ENCODE results near the gene FOXL2. TPM values are rescaled to one million over a fixed set of nuclear protein-coding genes. Genes with fewer than 3 reads are reported as not detected.

FOXL2 gene
- polyA plus RNA-seq, 1 of the 3 experiments (the other 2 are of a cell fraction), result not detected

DNA sequence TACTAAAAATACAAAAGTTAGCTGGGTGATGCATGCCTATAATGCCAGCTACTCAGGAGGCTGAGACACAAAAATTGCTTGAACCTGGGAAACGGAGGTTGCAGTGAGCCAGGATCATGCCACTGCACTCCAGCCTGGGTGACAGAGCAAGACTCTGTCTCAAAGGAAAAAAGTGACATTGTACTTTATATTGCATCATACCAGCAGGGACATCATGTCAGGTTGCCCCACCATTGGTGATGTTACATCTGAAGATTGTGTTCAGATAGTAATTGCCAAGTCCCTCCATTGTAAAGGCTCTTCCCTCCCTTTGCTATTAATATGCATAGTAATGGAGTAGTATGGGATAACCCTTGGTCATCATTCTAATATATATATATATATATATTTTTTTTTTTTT, 44.8 kb downstream of the FOXL2 start:
- Histone ChIP-seq H3K4me3 (ENCODE audit: low read depth in 2 of 2, low read length in 1 of 2) (no peak overlapping the region), H3K9ac (no peak overlapping the region), H3K79me2 (ENCODE audit: insufficient read depth) (no peaks in the 10 kb centered on the region), H3F3A (replicated peaks; ENCODE audit: insufficient read depth) (no peaks in the 10 kb centered on the region), H3K9me2 (no peaks in the 10 kb centered on the region), H3K27ac (ENCODE audit: low read depth in 2 of 2, low read length in 1 of 2) (no peak overlapping the region), H4K20me1 (ENCODE audit: insufficient read depth) (no peaks in the 10 kb centered on the region), H2AFZ (ENCODE audit: low read depth) (no peak overlapping the region), H3K27me3 (ENCODE audit: insufficient read depth) (no peaks in the 10 kb centered on the region), H3K9me3 (no peaks in the 10 kb centered on the region), H3K36me3 (replicated peaks in 1 of 2; ENCODE audit: control insufficient read depth in 1 of 2, insufficient read depth in 2 of 2, low read length in 1 of 2) (no peaks in the 10 kb centered on the region), H3K4me2 (no peak overlapping the region), H3K4me1 (ENCODE audit: control insufficient read depth in 1 of 2, insufficient read depth in 2 of 2, low read depth in 1 of 2, low read length in 1 of 2) (no peaks in the 10 kb centered on the region)
- DNase-seq, result no peak
- WGBS (ENCODE audit: low lambda C conversion rate), result 0% methylated on average over 1 of the region's 1 CpG
- TF ChIP-seq YY1 (IDR thresholded peaks at IDR 0.05; ENCODE audit: low read depth) (no peak), CHD2 (IDR thresholded peaks at IDR 0.05; ENCODE audit: low read length, partially characterized antibody) (no peak), NRF1 (IDR thresholded peaks at IDR 0.05; ENCODE audit: low read depth, low read length) (no peak), GATA2 (CRISPR knock-in tag; IDR thresholded peaks at IDR 0.05) (no peak), RXRA (IDR thresholded peaks at IDR 0.05; ENCODE audit: borderline replicate concordance, low read depth) (no peak), MEF2A (IDR thresholded peaks at IDR 0.05; ENCODE audit: borderline replicate concordance, low read depth) (no peak), FOXM1 (IDR thresholded peaks at IDR 0.05; ENCODE audit: low read depth) (no peak), TEAD4 (IDR thresholded peaks at IDR 0.05; ENCODE audit: borderline replicate concordance, insufficient read depth) (no peak), RCOR1 (IDR thresholded peaks at IDR 0.05; ENCODE audit: low read length) (no peak), EZH2phosphoT487 (IDR thresholded peaks at IDR 0.05; ENCODE audit: borderline replicate concordance, low read depth) (no peak)
- TF ChIP-seq, protein P1, sequence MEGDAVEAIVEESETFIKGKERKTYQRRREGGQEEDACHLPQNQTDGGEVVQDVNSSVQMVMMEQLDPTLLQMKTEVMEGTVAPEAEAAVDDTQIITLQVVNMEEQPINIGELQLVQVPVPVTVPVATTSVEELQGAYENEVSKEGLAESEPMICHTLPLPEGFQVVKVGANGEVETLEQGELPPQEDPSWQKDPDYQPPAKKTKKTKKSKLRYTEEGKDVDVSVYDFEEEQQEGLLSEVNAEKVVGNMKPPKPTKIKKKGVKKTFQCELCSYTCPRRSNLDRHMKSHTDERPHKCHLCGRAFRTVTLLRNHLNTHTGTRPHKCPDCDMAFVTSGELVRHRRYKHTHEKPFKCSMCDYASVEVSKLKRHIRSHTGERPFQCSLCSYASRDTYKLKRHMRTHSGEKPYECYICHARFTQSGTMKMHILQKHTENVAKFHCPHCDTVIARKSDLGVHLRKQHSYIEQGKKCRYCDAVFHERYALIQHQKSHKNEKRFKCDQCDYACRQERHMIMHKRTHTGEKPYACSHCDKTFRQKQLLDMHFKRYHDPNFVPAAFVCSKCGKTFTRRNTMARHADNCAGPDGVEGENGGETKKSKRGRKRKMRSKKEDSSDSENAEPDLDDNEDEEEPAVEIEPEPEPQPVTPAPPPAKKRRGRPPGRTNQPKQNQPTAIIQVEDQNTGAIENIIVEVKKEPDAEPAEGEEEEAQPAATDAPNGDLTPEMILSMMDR (IDR thresholded peaks at IDR 0.05), result no peak
- TF ChIP-seq, protein P2, sequence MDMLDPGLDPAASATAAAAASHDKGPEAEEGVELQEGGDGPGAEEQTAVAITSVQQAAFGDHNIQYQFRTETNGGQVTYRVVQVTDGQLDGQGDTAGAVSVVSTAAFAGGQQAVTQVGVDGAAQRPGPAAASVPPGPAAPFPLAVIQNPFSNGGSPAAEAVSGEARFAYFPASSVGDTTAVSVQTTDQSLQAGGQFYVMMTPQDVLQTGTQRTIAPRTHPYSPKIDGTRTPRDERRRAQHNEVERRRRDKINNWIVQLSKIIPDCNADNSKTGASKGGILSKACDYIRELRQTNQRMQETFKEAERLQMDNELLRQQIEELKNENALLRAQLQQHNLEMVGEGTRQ (IDR thresholded peaks at IDR 0.05; ENCODE audit: borderline replicate concordance, low read depth, low read length), result no peak
- TF ChIP-seq, protein P3, sequence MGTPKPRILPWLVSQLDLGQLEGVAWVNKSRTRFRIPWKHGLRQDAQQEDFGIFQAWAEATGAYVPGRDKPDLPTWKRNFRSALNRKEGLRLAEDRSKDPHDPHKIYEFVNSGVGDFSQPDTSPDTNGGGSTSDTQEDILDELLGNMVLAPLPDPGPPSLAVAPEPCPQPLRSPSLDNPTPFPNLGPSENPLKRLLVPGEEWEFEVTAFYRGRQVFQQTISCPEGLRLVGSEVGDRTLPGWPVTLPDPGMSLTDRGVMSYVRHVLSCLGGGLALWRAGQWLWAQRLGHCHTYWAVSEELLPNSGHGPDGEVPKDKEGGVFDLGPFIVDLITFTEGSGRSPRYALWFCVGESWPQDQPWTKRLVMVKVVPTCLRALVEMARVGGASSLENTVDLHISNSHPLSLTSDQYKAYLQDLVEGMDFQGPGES (IDR thresholded peaks at IDR 0.05; ENCODE audit: low read depth, low read length), result no peak
- ChIA-PET CTCF (interaction anchor here (6.5 kb wide), 1 partner anchor 13 kb away, joined by 50 read pairs; no protein-coding TSS in a partner anchor), POLR2A (no interaction called here)

DNA sequence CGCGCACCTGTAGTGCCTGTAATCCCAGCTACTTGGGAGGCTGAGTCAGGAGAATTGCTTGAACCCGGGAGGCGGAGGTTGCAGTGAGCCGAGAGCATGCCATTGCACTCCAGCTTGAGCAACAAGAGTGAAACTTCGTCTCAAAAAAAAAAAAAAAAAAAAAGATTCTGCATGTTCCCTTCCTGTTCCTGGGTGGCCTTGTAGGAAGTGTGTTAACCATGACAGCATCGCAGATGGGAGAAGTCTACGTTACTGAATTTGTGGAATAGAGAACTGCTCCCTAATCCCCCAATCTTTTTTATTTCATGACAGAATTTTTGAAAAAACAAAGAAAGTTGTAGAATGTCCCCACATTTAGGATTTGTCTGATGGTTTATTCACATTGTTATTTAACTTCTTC, 45.4 kb downstream of the FOXL2 start:
- H3F3A ChIP-seq (replicated peaks; ENCODE audit: insufficient read depth), result no peaks in the 10 kb centered on the region
- WGBS (ENCODE audit: low lambda C conversion rate), result 41% methylated on average over 8 of the region's 8 CpGs
- no peaks in the 10 kb centered on the region for H4K20me1 ChIP-seq (ENCODE audit: insufficient read depth)
- no peak overlapping the region for H3K9ac ChIP-seq
- H2AFZ ChIP-seq (ENCODE audit: low read depth), result no peak overlapping the region
- no peak for DNase-seq
- H3K36me3 ChIP-seq (replicated peaks in 1 of 2; ENCODE audit: control insufficient read depth in 1 of 2, insufficient read depth in 2 of 2, low read length in 1 of 2), result no peaks in the 10 kb centered on the region
- no peak overlapping the region for H3K4me2 ChIP-seq
- no peak overlapping the region for H3K4me3 ChIP-seq (ENCODE audit: low read depth in 2 of 2, low read length in 1 of 2)
- H3K27me3 ChIP-seq (ENCODE audit: insufficient read depth), result no peaks in the 10 kb centered on the region
- no peaks in the 10 kb centered on the region for H3K4me1 ChIP-seq (ENCODE audit: control insufficient read depth in 1 of 2, insufficient read depth in 2 of 2, low read depth in 1 of 2, low read length in 1 of 2)
- no peaks in the 10 kb centered on the region for H3K79me2 ChIP-seq (ENCODE audit: insufficient read depth)
- H3K9me2 ChIP-seq, result no peaks in the 10 kb centered on the region
- no peak overlapping the region for H3K27ac ChIP-seq (ENCODE audit: low read depth in 2 of 2, low read length in 1 of 2)
- no peaks in the 10 kb centered on the region for H3K9me3 ChIP-seq
- POLR2A ChIA-PET, result no interaction called here
- CTCF ChIA-PET, result interaction anchor here (6.5 kb wide), 1 partner anchor 14 kb away, joined by 50 read pairs; no protein-coding TSS in a partner anchor
- TF ChIP-seq, protein P4, sequence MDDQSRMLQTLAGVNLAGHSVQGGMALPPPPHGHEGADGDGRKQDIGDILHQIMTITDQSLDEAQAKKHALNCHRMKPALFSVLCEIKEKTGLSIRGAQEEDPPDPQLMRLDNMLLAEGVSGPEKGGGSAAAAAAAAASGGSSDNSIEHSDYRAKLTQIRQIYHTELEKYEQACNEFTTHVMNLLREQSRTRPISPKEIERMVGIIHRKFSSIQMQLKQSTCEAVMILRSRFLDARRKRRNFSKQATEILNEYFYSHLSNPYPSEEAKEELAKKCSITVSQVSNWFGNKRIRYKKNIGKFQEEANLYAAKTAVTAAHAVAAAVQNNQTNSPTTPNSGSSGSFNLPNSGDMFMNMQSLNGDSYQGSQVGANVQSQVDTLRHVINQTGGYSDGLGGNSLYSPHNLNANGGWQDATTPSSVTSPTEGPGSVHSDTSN (IDR thresholded peaks at IDR 0.05), result no peak
- TF ChIP-seq, protein P5, sequence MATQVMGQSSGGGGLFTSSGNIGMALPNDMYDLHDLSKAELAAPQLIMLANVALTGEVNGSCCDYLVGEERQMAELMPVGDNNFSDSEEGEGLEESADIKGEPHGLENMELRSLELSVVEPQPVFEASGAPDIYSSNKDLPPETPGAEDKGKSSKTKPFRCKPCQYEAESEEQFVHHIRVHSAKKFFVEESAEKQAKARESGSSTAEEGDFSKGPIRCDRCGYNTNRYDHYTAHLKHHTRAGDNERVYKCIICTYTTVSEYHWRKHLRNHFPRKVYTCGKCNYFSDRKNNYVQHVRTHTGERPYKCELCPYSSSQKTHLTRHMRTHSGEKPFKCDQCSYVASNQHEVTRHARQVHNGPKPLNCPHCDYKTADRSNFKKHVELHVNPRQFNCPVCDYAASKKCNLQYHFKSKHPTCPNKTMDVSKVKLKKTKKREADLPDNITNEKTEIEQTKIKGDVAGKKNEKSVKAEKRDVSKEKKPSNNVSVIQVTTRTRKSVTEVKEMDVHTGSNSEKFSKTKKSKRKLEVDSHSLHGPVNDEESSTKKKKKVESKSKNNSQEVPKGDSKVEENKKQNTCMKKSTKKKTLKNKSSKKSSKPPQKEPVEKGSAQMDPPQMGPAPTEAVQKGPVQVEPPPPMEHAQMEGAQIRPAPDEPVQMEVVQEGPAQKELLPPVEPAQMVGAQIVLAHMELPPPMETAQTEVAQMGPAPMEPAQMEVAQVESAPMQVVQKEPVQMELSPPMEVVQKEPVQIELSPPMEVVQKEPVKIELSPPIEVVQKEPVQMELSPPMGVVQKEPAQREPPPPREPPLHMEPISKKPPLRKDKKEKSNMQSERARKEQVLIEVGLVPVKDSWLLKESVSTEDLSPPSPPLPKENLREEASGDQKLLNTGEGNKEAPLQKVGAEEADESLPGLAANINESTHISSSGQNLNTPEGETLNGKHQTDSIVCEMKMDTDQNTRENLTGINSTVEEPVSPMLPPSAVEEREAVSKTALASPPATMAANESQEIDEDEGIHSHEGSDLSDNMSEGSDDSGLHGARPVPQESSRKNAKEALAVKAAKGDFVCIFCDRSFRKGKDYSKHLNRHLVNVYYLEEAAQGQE (IDR thresholded peaks at IDR 0.05; ENCODE audit: low read depth, low read length), result no peak
- TF ChIP-seq EZH2phosphoT487 (IDR thresholded peaks at IDR 0.05; ENCODE audit: borderline replicate concordance, low read depth) (no peak), MEF2A (IDR thresholded peaks at IDR 0.05; ENCODE audit: borderline replicate concordance, low read depth) (no peak), RFX5 (IDR thresholded peaks at IDR 0.05; ENCODE audit: low read length) (no peak), CHD2 (IDR thresholded peaks at IDR 0.05; ENCODE audit: low read length, partially characterized antibody) (no peak), FOXM1 (IDR thresholded peaks at IDR 0.05; ENCODE audit: low read depth) (no peak), FOXJ3 (CRISPR knock-in tag; IDR thresholded peaks at IDR 0.05) (no peak), NRF1 (IDR thresholded peaks at IDR 0.05; ENCODE audit: low read depth, low read length) (no peak), GATA2 (CRISPR knock-in tag; IDR thresholded peaks at IDR 0.05) (no peak), RXRA (IDR thresholded peaks at IDR 0.05; ENCODE audit: borderline replicate concordance, low read depth) (no peak), MXI1 (IDR thresholded peaks at IDR 0.05; ENCODE audit: low read depth, low read length) (no peak)
